HepG2 (cell line): ENCODE data around the gene CCDC38. TPM values are rescaled to one million over a fixed set of nuclear protein-coding genes. Genes with fewer than 3 reads are reported as not detected.

Experiments used
- ARHGAP35 ChIP-seq: sonication (generic); formaldehyde crosslinking; IDR thresholded peaks from 2 replicates; pipeline ENCODE4 v1.9.0; 2022; ENCODE audit warnings: mild to moderate bottlenecking, inconsistent platforms, moderate library complexity, missing genetic modification reagents, borderline replicate concordance
- DMAP1 ChIP-seq: IDR thresholded peaks from 2 replicates; pipeline ENCODE4 v1.6.1; 2016
- EEA1 ChIP-seq: sonication (generic); formaldehyde crosslinking; IDR thresholded peaks from 2 replicates; pipeline ENCODE4 v1.5.1; 2020; ENCODE audit warnings: mild to moderate bottlenecking, missing genetic modification reagents, borderline replicate concordance
- IRX3 ChIP-seq: sonication (generic); formaldehyde crosslinking; IDR thresholded peaks from 2 replicates; pipeline ENCODE4 v1.8.1; 2023; ENCODE audit warnings: mild to moderate bottlenecking, low read depth, missing genetic modification reagents, borderline replicate concordance
- ISL2 ChIP-seq: sonication (generic); formaldehyde crosslinking; IDR thresholded peaks from 2 replicates; pipeline ENCODE4 v1.5.0; 2020; ENCODE audit warnings: missing genetic modification reagents
- JARID2 ChIP-seq: sonication (generic); formaldehyde crosslinking; IDR thresholded peaks from 2 replicates; pipeline ENCODE4 v1.8.1; 2023; ENCODE audit warnings: missing genetic modification reagents, inconsistent platforms; ENCODE audit not compliant: insufficient replicate concordance
- MEIS1 ChIP-seq: sonication (generic); formaldehyde crosslinking; IDR thresholded peaks from 2 replicates; pipeline ENCODE4 v1.9.0; 2021; ENCODE audit warnings: mild to moderate bottlenecking, missing genetic modification reagents, moderate library complexity, borderline replicate concordance
- NONO ChIP-seq, 2 experiments: fragments of 450-650 bp in 1 of 2; sonication (generic) in 1 of 2; formaldehyde crosslinking in 1 of 2; IDR thresholded peaks in 1 of 2; conservative IDR thresholded peaks in 1 of 2; 2 replicates each; pipeline versions ENCODE4 v1.6.1 to v1.8.0; 2017 to 2022; ENCODE audit warnings: mild to moderate bottlenecking in 1 of 2, missing genetic modification reagents in 1 of 2, moderate library complexity in 1 of 2
- NR1H2 ChIP-seq: sonication (generic); formaldehyde crosslinking; IDR thresholded peaks from 2 replicates; pipeline ENCODE4 v1.8.1; 2022; ENCODE audit warnings: low read depth, missing genetic modification reagents, borderline replicate concordance
- PCBP1 ChIP-seq: fragments of 200-400 bp; formaldehyde crosslinking; IDR thresholded peaks from 2 replicates; pipeline ENCODE4 v1.6.1; 2017; ENCODE audit warnings: mild to moderate bottlenecking, low read depth, low read length, borderline replicate concordance
- RXRB ChIP-seq: IDR thresholded peaks from 2 replicates; pipeline ENCODE4 v1.6.1; 2016; ENCODE audit warnings: borderline replicate concordance, missing genetic modification reagents, missing compliant biosample characterization
- SAP130 ChIP-seq: IDR thresholded peaks from 2 replicates; pipeline ENCODE4 v1.6.1; 2016; ENCODE audit warnings: low read depth
- SMARCC2 ChIP-seq: fragments of 450-650 bp; IDR thresholded peaks from 2 replicates; pipeline ENCODE4 v1.6.1; 2017; ENCODE audit warnings: antibody characterized with exemption, mild to moderate bottlenecking
- SMC3 ChIP-seq: IDR thresholded peaks from 2 replicates; pipeline ENCODE4 v1.6.1; 2011; ENCODE audit warnings: low read length, improper control_type of control experiment
- SMYD3 ChIP-seq: sonication (generic); formaldehyde crosslinking; IDR thresholded peaks from 2 replicates; pipeline ENCODE4 v1.8.1; 2023; ENCODE audit warnings: mild to moderate bottlenecking, missing genetic modification reagents
- SRY ChIP-seq: sonication (generic); formaldehyde crosslinking; IDR thresholded peaks from 2 replicates; pipeline ENCODE4 v1.8.0; 2022; ENCODE audit warnings: mild to moderate bottlenecking, missing genetic modification reagents
- ZFP1 ChIP-seq: IDR thresholded peaks from 2 replicates; pipeline ENCODE4 v1.6.1; 2016
- ZIK1 ChIP-seq: sonication (generic); formaldehyde crosslinking; IDR thresholded peaks from 2 replicates; pipeline ENCODE4 v1.5.0; 2020; ENCODE audit warnings: mild to moderate bottlenecking, low read depth, missing genetic modification reagents, borderline replicate concordance
- ZNF230 ChIP-seq: sonication (generic); formaldehyde crosslinking; IDR thresholded peaks from 2 replicates; pipeline ENCODE4 v1.4.0; 2020; ENCODE audit warnings: mild to moderate bottlenecking, missing genetic modification reagents
- ZNF234 ChIP-seq: sonication (generic); formaldehyde crosslinking; conservative IDR thresholded peaks from 2 replicates; pipeline ENCODE4 v1.5.1; 2020; ENCODE audit warnings: mild to moderate bottlenecking, missing genetic modification reagents
- ZNF446 ChIP-seq: sonication (generic); formaldehyde crosslinking; IDR thresholded peaks from 2 replicates; pipeline ENCODE4 v1.5.0; 2020; ENCODE audit warnings: mild to moderate bottlenecking, missing genetic modification reagents
- ZNF614 ChIP-seq: IDR thresholded peaks from 2 replicates; pipeline ENCODE4 v1.6.1; 2018; ENCODE audit warnings: missing biosample characterization, missing genetic modification reagents, inconsistent platforms, borderline replicate concordance
- ZNF639 ChIP-seq: conservative IDR thresholded peaks from 2 replicates; pipeline ENCODE4 v1.6.1; 2018; ENCODE audit warnings: missing genetic modification reagents
- ZNF691 ChIP-seq: sonication (generic); formaldehyde crosslinking; IDR thresholded peaks from 2 replicates; pipeline ENCODE4 v1.4.0; 2020; ENCODE audit warnings: missing genetic modification reagents, low read depth, mild to moderate bottlenecking, borderline replicate concordance
- polyA plus RNA-seq, 8 experiments: library from polyadenylated mRNA; depleted of rRNA in 3 of 8; stranded (reverse) in 7 of 8; unstranded in 1 of 8; fragments of >200 nt; fragmentation: Illumina TruSeq in 4 of 8; extraction: Trizol in 4 of 8; gene quantifications; 2 replicates each; pipeline versions ENCODE4 v1.2.1 to v1.2.3, GENCODE V29; 2011 to 2016; ENCODE audit warnings: low read depth in 4 of 8, missing spikeins in 1 of 8, mixed read lengths in 1 of 8; ENCODE audit not compliant: insufficient read depth in 1 of 8
- total RNA-seq, 5 experiments: library from RNA; depleted of rRNA; stranded (reverse); fragments of >200 nt; fragmentation: Illumina TruSeq; extraction: Trizol; gene quantifications; 2 replicates each; pipeline ENCODE4 v1.2.3, GENCODE V29; 2016; ENCODE audit warnings: low read depth in 1 of 5
- TF ChIP-seq, protein P1 (sequence below): sonication (generic); formaldehyde crosslinking; IDR thresholded peaks from 2 replicates; pipeline ENCODE4 v1.5.0; 2020; ENCODE audit warnings: mild to moderate bottlenecking, missing genetic modification reagents

The CCDC38 gene
- total and polyA plus RNA-seq, 2 of the 13 experiments (the other 11 are each of a cell fraction or from before 2014, with no cell fraction given), result 0.24 to 0.32 TPM

DNA sequence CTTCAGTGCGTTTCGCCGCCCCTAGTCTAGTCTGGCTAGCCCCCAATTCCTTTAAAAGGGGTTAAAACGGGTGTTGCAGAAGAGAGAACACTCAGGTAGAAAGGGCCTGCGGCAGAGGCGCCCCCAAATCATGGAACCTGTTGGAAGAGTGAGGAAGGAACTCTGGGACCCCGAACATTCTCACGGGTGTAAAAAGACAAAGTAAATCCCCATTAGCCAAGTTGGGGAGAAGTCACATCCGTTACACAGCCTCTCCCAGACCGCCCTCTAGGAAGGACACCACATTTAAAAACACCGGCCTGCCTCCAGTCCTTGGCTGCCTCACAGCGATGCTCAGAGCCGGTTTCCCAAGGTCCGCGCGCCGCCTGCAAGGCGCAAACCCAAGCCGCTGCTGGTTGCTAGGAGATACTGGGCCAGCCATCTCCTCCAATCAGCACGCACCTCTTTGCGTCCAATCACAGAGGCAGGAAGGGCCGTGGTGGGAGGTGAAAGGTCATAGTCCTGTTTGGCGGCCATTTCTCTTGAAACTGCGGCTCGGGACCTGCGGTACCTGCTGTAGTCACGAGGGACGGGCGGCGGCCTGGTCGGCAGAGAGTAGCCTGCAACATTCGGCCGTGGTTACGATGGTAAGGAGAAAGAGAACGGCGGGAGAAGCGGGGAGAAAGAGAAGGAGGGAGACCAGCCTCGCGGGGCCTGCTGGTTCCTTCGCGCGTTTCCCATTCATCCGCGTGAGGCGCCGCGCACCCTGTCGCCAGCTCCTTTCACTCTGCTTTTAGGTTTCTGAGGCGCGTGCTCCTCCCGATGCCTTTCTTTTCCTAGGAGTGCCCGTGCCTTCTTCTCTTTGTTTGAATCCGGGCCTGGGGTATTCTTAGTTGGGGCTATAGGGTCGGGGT is 83.7 kb downstream of the CCDC38 start, which contains the start of gene SNRPF (continued):
- TF ChIP-seq ZNF691 (CRISPR knock-in tag) (no peak; the same call in 1 of the 2 replicates), SRY (no peak; the same call in 1 of the 2 replicates), NR1H2 (CRISPR knock-in tag) (no peak), SMARCC2 (no peak), JARID2 (CRISPR knock-in tag) (peak; percentile 69), ZNF230 (CRISPR knock-in tag) (peak; percentile 86; the same call in 1 of the 2 replicates), RXRB (peak; percentile 60), NONO (IDR thresholded peaks at IDR 0.05) (no peak), NONO (CRISPR knock-in tag; conservative IDR thresholded peaks at IDR 0.05) (peak; percentile 76; the same call in 1 of the 2 replicates), ZNF446 (CRISPR knock-in tag) (no peak), PCBP1 (peak; percentile 79; the same call in 1 of the 2 replicates), SMYD3 (CRISPR knock-in tag) (0 out of 2 replicates have a peak, but pooled peaks have one; percentile 17), ISL2 (CRISPR knock-in tag) (peak; percentile 73), ARHGAP35 (CRISPR knock-in tag) (peak; percentile 65; the same call in 1 of the 2 replicates), IRX3 (CRISPR knock-in tag) (0 out of 2 replicates have a peak, but pooled peaks have one; percentile 69), ZNF614 (peak; percentile 71; the same call in 1 of the 2 replicates), MEIS1 (CRISPR knock-in tag) (peak; percentile 79; the same call in 1 of the 2 replicates), ZFP1 (CRISPR knock-in tag) (0 out of 2 replicates have a peak, but pooled peaks have one; percentile 57), SMC3 (no peak), ZNF234 (CRISPR knock-in tag) (no peak), EEA1 (CRISPR knock-in tag) (no peak; the same call in 1 of the 2 replicates), ZNF639 (CRISPR knock-in tag) (0 out of 2 replicates have a peak, but pooled peaks have one; percentile 30), ZIK1 (CRISPR knock-in tag) (0 out of 2 replicates have a peak, but pooled peaks have one; percentile 58), SAP130 (CRISPR knock-in tag) (peak; percentile 99), DMAP1 (CRISPR knock-in tag) (peak; percentile 98)
- TF ChIP-seq, protein P1, sequence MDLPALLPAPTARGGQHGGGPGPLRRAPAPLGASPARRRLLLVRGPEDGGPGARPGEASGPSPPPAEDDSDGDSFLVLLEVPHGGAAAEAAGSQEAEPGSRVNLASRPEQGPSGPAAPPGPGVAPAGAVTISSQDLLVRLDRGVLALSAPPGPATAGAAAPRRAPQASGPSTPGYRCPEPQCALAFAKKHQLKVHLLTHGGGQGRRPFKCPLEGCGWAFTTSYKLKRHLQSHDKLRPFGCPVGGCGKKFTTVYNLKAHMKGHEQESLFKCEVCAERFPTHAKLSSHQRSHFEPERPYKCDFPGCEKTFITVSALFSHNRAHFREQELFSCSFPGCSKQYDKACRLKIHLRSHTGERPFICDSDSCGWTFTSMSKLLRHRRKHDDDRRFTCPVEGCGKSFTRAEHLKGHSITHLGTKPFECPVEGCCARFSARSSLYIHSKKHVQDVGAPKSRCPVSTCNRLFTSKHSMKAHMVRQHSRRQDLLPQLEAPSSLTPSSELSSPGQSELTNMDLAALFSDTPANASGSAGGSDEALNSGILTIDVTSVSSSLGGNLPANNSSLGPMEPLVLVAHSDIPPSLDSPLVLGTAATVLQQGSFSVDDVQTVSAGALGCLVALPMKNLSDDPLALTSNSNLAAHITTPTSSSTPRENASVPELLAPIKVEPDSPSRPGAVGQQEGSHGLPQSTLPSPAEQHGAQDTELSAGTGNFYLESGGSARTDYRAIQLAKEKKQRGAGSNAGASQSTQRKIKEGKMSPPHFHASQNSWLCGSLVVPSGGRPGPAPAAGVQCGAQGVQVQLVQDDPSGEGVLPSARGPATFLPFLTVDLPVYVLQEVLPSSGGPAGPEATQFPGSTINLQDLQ (CRISPR knock-in tag), result no peak
